NB4 (cell line): ENCODE results near the gene ZNF841.

Source experiments
- MYC ChIP-seq: IDR thresholded peaks from 2 replicates; pipeline ENCODE4 v1.6.1; 2011; ENCODE audit warnings: low read depth, low read length
- POLR2A ChIP-seq: IDR thresholded peaks from 2 replicates; pipeline ENCODE4 v1.6.1; 2011; ENCODE audit warnings: mild to moderate bottlenecking; ENCODE audit not compliant: insufficient read length; ENCODE audit errors: extremely low read depth
- TF ChIP-seq, protein P1 (sequence below): IDR thresholded peaks from one replicate; pipeline ENCODE4 v1.5.1; 2012; ENCODE audit warnings: low read depth, low read length

GRCh38 chr19:52020506-52020905 lies 75.1 kb downstream of the ZNF841 start:
- TF ChIP-seq, protein P1, sequence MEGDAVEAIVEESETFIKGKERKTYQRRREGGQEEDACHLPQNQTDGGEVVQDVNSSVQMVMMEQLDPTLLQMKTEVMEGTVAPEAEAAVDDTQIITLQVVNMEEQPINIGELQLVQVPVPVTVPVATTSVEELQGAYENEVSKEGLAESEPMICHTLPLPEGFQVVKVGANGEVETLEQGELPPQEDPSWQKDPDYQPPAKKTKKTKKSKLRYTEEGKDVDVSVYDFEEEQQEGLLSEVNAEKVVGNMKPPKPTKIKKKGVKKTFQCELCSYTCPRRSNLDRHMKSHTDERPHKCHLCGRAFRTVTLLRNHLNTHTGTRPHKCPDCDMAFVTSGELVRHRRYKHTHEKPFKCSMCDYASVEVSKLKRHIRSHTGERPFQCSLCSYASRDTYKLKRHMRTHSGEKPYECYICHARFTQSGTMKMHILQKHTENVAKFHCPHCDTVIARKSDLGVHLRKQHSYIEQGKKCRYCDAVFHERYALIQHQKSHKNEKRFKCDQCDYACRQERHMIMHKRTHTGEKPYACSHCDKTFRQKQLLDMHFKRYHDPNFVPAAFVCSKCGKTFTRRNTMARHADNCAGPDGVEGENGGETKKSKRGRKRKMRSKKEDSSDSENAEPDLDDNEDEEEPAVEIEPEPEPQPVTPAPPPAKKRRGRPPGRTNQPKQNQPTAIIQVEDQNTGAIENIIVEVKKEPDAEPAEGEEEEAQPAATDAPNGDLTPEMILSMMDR: no peak
- TF ChIP-seq MYC: no peak
- no peak for TF ChIP-seq POLR2A
